K562 (cell line): ENCODE measurements around the gene FCER2. TPM values are rescaled to one million over a fixed set of nuclear protein-coding genes. Genes with fewer than 3 reads are reported as not detected.

Experiments used
- ATAC-seq: fragments of 200-7000 bp; cut with Tn5 transposase; 3 replicates; pipeline ENCODE4 v1.9.1; 2020; ENCODE audit warnings: moderate library complexity
- BruUV-seq: library from RNA; stranded (reverse); fragments of 400-500 nt; replicated peaks from 2 replicates; lab custom pipeline; 2021; lab: Mats Ljungman, UMichigan
- CTCF ChIA-PET: fragments of 300-600 bp; formaldehyde crosslinking; extraction: SDS; loops from one replicate; lab custom pipeline; 2021; ENCODE audit warnings: low intra/inter-chr PET ratio; lab: Yijun Ruan, JAX
- POLR2A ChIA-PET: fragments of 300-600, 350-650 bp; sonication (Branson Sonifier 250); formaldehyde crosslinking; extraction: SDS; loops from one replicate; lab custom pipeline; 2021; ENCODE audit warnings: antibody characterized with exemption, inconsistent platforms; lab: Yijun Ruan, JAX
- DNase-seq, 4 experiments: peaks; one replicate each; pipeline versions ENCODE4 v3.0.0 to v3.0.0-alpha.2; 2011 to 2018; ENCODE audit warnings: low spot score in 3 of 4, mixed read lengths in 3 of 4; ENCODE audit errors: extremely low read depth in 1 of 4
- FAIRE-seq: peaks from 2 replicates; lab custom pipeline; 2011; peaks lifted over from hg19 to GRCh38; lab: Jason Lieb, UNC
- H2AFZ ChIP-seq: 2 replicates; pipeline ENCODE4 v1.6.0; 2011; ENCODE audit warnings: low read depth, low read length, control low read depth, inconsistent platforms
- H3K27ac ChIP-seq: fragments of 200-600 bp; 3 replicates; pipeline ENCODE4 v1.8.0; 2011; ENCODE audit warnings: low read depth, mild to moderate bottlenecking, control low read depth, inconsistent platforms, low read length, moderate library complexity, mixed read lengths; ENCODE audit errors: extremely low read depth
- H3K27me3 ChIP-seq, 2 experiments: fragments of 300-600 bp in 1 of 2; 2 replicates in 1 of 2; 3 replicates in 1 of 2; pipeline versions ENCODE4 v1.6.0 to v1.8.0; 2011; ENCODE audit warnings: inconsistent platforms in 2 of 2, low read length in 2 of 2, mild to moderate bottlenecking in 1 of 2, mixed read lengths in 1 of 2, moderate library complexity in 1 of 2; ENCODE audit not compliant: control insufficient read depth in 2 of 2, insufficient read depth in 2 of 2
- H3K36me3 ChIP-seq: fragments of 300-600 bp; 3 replicates; pipeline ENCODE4 v1.8.0; 2011; ENCODE audit warnings: mild to moderate bottlenecking, low read length, inconsistent platforms; ENCODE audit not compliant: control insufficient read depth, insufficient read depth
- H3K4me1 ChIP-seq, 2 experiments: fragments of 200-600 bp in 1 of 2; replicated peaks in 1 of 2; 2 replicates in 1 of 2; 3 replicates in 1 of 2; pipeline versions ENCODE4 v1.5.1 to v1.8.0; 2011; ENCODE audit warnings: inconsistent platforms in 2 of 2, low read length in 2 of 2, mild to moderate bottlenecking in 1 of 2, mixed read lengths in 1 of 2, moderate library complexity in 1 of 2; ENCODE audit not compliant: control insufficient read depth in 2 of 2, insufficient read depth in 2 of 2
- H3K4me2 ChIP-seq: 2 replicates; pipeline ENCODE4 v1.6.1; 2011; ENCODE audit warnings: low read length, control low read depth, inconsistent platforms, mixed read lengths; ENCODE audit not compliant: insufficient read depth
- H3K4me3 ChIP-seq: fragments of 200-600 bp; sonication (generic), shearing (Covaris generic); 2 replicates; pipeline ENCODE4 v1.5.1; 2016; ENCODE audit warnings: control low read depth, inconsistent platforms
- H3K79me2 ChIP-seq: fragments of 200-600 bp; 3 replicates; pipeline ENCODE4 v1.8.0; 2011; ENCODE audit warnings: low read length, inconsistent platforms; ENCODE audit not compliant: control insufficient read depth, insufficient read depth
- H3K9ac ChIP-seq, 2 experiments: 2 replicates each; pipeline versions ENCODE4 v1.6.0 to v1.6.1; 2011; ENCODE audit warnings: low read depth in 2 of 2, low read length in 2 of 2, control low read depth in 1 of 2, inconsistent platforms in 1 of 2, mild to moderate bottlenecking in 1 of 2, mixed read lengths in 1 of 2; ENCODE audit not compliant: insufficient read depth in 1 of 2
- H3K9me1 ChIP-seq: one replicate; pipeline ENCODE4 v1.6.0; 2011; ENCODE audit warnings: inconsistent platforms, mild to moderate bottlenecking, low read length, moderate library complexity; ENCODE audit not compliant: control insufficient read depth, insufficient read depth
- H3K9me3 ChIP-seq: replicated peaks from 2 replicates; pipeline ENCODE4 v1.5.1; 2011; ENCODE audit warnings: low read depth, low read length, inconsistent platforms; ENCODE audit not compliant: control insufficient read depth, insufficient read depth
- H4K20me1 ChIP-seq: replicated peaks from 2 replicates; pipeline ENCODE4 v1.6.1; 2011; ENCODE audit warnings: low read length, inconsistent platforms, mixed read lengths; ENCODE audit not compliant: control insufficient read depth, insufficient read depth
- ARNT ChIP-seq, 2 experiments: fragments of 450-650 bp; IDR thresholded peaks; 2 replicates each; pipeline ENCODE4 v1.6.1; 2016; ENCODE audit warnings: mild to moderate bottlenecking in 1 of 2
- BCOR ChIP-seq: fragments of 450-650 bp; IDR thresholded peaks from 2 replicates; pipeline ENCODE4 v1.6.1; 2016
- BRD9 ChIP-seq: fragments of 450-650 bp; IDR thresholded peaks from 2 replicates; pipeline ENCODE4 v1.6.1; 2018; ENCODE audit warnings: low read depth; ENCODE audit not compliant: partially characterized antibody
- DIDO1 ChIP-seq: fragments of 450-650 bp; IDR thresholded peaks from 2 replicates; pipeline ENCODE4 v1.6.1; 2016; ENCODE audit warnings: low read depth, missing biosample characterization, missing genetic modification characterization
- GTF2E2 ChIP-seq: fragments of 200-800 bp; sonication (Bioruptor generic); IDR thresholded peaks from 2 replicates; pipeline ENCODE4 v1.6.1; 2016; ENCODE audit warnings: missing genetic modification characterization, missing compliant biosample characterization
- HDAC6 ChIP-seq: IDR thresholded peaks from 2 replicates; pipeline ENCODE4 v1.6.1; 2012; ENCODE audit warnings: low read depth, mild to moderate bottlenecking, control low read depth, inconsistent platforms, low read length, moderate library complexity
- HEY1 ChIP-seq: fragments of 250-450 bp; sonication (Bioruptor Pico); IDR thresholded peaks from 2 replicates; pipeline ENCODE4 v1.5.0; 2020; ENCODE audit warnings: mild to moderate bottlenecking, moderate library complexity, borderline replicate concordance
- HLTF ChIP-seq: fragments of 450-650 bp; IDR thresholded peaks from 2 replicates; pipeline ENCODE4 v1.6.1; 2016
- KDM1A ChIP-seq, 2 experiments: fragments of 450-650 bp; IDR thresholded peaks; 2 replicates each; pipeline ENCODE4 v1.6.1; 2016; ENCODE audit warnings: mild to moderate bottlenecking in 2 of 2
- POLR2AphosphoS5 ChIP-seq: IDR thresholded peaks from 2 replicates; pipeline ENCODE4 v1.6.1; 2011; ENCODE audit warnings: mild to moderate bottlenecking, low read depth, low read length, moderate library complexity; ENCODE audit not compliant: control insufficient read depth, insufficient read depth
- SMARCA5 ChIP-seq: fragments of 450-650 bp; IDR thresholded peaks from 2 replicates; pipeline ENCODE4 v1.6.1; 2016
- TFAM ChIP-seq: fragments of 250-450 bp; sonication (Bioruptor Pico); conservative IDR thresholded peaks from 2 replicates; pipeline ENCODE4 v1.5.0; 2021; ENCODE audit warnings: mild to moderate bottlenecking, moderate library complexity
- TRIM24 ChIP-seq, 2 experiments: fragments of 450-650 bp; IDR thresholded peaks; 2 replicates each; pipeline ENCODE4 v1.6.1; 2016
- ZNF143 ChIP-seq: sonication (generic); formaldehyde crosslinking; IDR thresholded peaks from 2 replicates; pipeline ENCODE4 v1.9.0; 2022; ENCODE audit warnings: mild to moderate bottlenecking, missing genetic modification reagents
- ZNF584 ChIP-seq: fragments of 200-800 bp; sonication (Bioruptor generic); IDR thresholded peaks from 2 replicates; pipeline ENCODE4 v1.6.1; 2016; ENCODE audit warnings: low read depth, mild to moderate bottlenecking, missing genetic modification characterization, missing compliant biosample characterization
- WGBS: fragments of 100-300 bp; shearing (Covaris generic); methylation state at CpG from one replicate; pipeline ENCODE4 v1.1.6; 2016; ENCODE audit warnings: low coverage, mixed read lengths; ENCODE audit not compliant: insufficient coverage; ENCODE audit errors: missing lambda C conversion rate; 5-methylcytosine and 5-hydroxymethylcytosine counted together
- in situ Hi-C: fragments of 300-500 bp; cut with MboI; formaldehyde crosslinking; loops from 4 replicates; pipeline ENCODE4 v1.15.0; 2018; ENCODE audit warnings: inconsistent platforms, mixed read lengths
- intact Hi-C: fragments of 100-400 bp; cut with micrococcal nuclease; formaldehyde crosslinking; loops from 2 replicates; pipeline ENCODE4 v1.14.2; 2022
- polyA plus RNA-seq, 8 experiments: library from polyadenylated mRNA; depleted of rRNA in 4 of 8; stranded (reverse) in 5 of 8; unstranded in 3 of 8; fragments of >200 nt; fragmentation: Nextera tagmentation in 2 of 8; fragmentation: Illumina TruSeq in 1 of 8; extraction: Ambion mirVana in 2 of 8; extraction: Trizol in 1 of 8; gene quantifications; 2 replicates each; pipeline versions ENCODE4 v1.2.1 to v1.2.3, GENCODE V29; 2011 to 2014; ENCODE audit warnings: inconsistent platforms in 1 of 8, missing spikeins in 1 of 8
- total RNA-seq, 7 experiments: library from RNA; depleted of rRNA in 6 of 7; stranded (reverse); fragments of >200 nt in 6 of 7; fragmentation: Illumina TruSeq in 2 of 7; extraction: Trizol in 2 of 7; gene quantifications; 2 replicates each; pipeline versions ENCODE4 v1.2.1 to v1.2.3, GENCODE V29; 2011 to 2021; ENCODE audit warnings: low replicate concordance in 1 of 7
- TF ChIP-seq, protein P1 (sequence below): fragments of 250-450 bp; sonication (Bioruptor Pico); IDR thresholded peaks from 2 replicates; pipeline ENCODE4 v1.5.0; 2022; ENCODE audit warnings: mild to moderate bottlenecking
- TF ChIP-seq, protein P2 (sequence below): fragments of 250-450 bp; sonication (Bioruptor Pico); IDR thresholded peaks from 2 replicates; pipeline ENCODE4 v1.4.0; 2020; ENCODE audit warnings: borderline replicate concordance
- TF ChIP-seq, protein P3 (sequence below): fragments of 250-450 bp; sonication (Bioruptor Pico); IDR thresholded peaks from 2 replicates; pipeline ENCODE4 v1.9.0; 2021; ENCODE audit warnings: mild to moderate bottlenecking

FCER2 gene
- total and polyA plus RNA-seq, 9 of the 15 experiments (the other 6 are each of a cell fraction or from before 2014, with no cell fraction given), result 0.11 TPM; not detected in 8

DNA sequence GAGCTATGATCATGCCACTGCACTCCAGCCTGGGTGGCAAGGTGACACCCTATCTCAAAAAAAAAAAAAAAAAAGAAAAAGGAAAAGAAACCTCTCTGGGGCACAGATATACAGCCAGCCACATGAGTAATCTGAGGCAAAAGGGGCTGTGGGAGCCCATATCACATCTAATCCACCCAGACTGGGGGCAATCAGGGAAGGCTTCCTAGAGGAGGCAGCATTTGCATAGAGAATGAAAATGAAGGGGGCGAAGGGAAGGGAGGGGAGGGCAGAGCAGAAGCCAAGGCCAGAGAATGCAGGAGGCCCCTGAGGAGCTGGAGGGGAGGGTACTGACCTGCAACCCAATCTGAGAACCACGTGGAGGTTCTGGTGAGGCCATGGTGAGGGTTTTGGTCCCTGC lies 51.8 kb downstream of the FCER2 start (continued):
- TF ChIP-seq, protein P1, sequence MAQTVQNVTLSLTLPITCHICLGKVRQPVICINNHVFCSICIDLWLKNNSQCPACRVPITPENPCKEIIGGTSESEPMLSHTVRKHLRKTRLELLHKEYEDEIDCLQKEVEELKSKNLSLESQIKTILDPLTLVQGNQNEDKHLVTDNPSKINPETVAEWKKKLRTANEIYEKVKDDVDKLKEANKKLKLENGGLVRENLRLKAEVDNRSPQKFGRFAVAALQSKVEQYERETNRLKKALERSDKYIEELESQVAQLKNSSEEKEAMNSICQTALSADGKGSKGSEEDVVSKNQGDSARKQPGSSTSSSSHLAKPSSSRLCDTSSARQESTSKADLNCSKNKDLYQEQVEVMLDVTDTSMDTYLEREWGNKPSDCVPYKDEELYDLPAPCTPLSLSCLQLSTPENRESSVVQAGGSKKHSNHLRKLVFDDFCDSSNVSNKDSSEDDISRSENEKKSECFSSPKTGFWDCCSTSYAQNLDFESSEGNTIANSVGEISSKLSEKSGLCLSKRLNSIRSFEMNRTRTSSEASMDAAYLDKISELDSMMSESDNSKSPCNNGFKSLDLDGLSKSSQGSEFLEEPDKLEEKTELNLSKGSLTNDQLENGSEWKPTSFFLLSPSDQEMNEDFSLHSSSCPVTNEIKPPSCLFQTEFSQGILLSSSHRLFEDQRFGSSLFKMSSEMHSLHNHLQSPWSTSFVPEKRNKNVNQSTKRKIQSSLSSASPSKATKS (CRISPR knock-in tag), result no peak
- TF ChIP-seq SMARCA5 (peak; percentile 91), GTF2E2 (tag) (no peak), KDM1A (IDR thresholded peaks at IDR 0.05) (peak; percentile 47 to 58; a peak in 3 of 4 replicates)
- TF ChIP-seq, protein P2, sequence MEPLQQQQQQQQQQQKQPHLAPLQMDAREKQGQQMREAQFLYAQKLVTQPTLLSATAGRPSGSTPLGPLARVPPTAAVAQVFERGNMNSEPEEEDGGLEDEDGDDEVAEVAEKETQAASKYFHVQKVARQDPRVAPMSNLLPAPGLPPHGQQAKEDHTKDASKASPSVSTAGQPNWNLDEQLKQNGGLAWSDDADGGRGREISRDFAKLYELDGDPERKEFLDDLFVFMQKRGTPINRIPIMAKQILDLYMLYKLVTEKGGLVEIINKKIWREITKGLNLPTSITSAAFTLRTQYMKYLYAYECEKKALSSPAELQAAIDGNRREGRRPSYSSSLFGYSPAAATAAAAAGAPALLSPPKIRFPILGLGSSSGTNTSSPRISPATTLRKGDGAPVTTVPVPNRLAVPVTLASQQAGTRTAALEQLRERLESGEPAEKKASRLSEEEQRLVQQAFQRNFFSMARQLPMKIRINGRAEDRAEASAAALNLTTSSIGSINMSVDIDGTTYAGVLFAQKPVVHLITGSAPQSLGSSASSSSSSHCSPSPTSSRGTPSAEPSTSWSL (CRISPR knock-in tag), result no peak

DNA sequence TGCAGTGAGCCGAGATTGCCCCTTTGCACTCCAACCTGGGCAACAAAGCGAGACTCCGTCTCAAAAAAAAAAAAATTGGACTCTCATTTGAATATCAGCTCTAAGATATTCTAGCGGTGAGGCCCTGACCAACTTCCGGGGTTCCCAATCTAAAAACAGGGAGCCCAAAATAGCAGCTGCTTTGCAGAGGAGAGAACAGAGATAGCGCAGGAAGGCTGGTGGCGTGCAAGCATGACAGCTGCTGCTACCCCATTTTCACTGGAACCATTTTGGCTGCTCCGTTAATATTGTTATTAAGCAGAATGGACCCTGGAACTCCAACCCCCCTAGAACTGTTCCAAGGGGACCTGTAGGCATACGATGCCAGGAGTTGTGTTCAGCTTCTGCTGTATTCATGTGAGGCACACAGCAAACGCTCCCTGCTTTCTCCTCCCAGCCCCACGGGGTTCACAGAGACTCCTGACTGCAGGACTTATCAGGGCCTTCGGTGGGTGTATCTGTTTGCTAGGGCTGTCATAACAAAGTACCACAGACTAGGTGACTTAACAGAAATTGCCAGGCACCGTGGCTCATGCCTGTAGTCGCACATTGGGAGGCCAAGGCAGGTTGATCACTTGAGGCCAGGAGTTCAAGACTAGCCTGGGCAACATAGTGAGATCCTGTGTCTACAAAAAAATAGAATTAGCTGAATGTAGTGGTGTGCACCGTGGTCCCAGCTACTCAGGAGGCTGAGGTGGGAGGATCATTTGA lies 53.5 kb downstream of the FCER2 start:
- ATAC-seq, result no peak
- TF ChIP-seq ZNF584 (CRISPR knock-in tag), result no peak
- peak; percentile 6; the same call in 1 of the 2 replicates for TF ChIP-seq POLR2AphosphoS5
- TF ChIP-seq BRD9, result no peak
- no peak for TF ChIP-seq DIDO1 (tag)
- TF ChIP-seq TRIM24 (IDR thresholded peaks at IDR 0.05), result no peak
- TF ChIP-seq ZNF143, result peak; percentile 45; the same call in 1 of the 2 replicates
- no peak for TF ChIP-seq HDAC6
- TF ChIP-seq, protein P3, sequence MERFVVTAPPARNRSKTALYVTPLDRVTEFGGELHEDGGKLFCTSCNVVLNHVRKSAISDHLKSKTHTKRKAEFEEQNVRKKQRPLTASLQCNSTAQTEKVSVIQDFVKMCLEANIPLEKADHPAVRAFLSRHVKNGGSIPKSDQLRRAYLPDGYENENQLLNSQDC, result no peak
- TF ChIP-seq ARNT (IDR thresholded peaks at IDR 0.05), result no peak
- TF ChIP-seq HLTF, result no peak
- no peak for TF ChIP-seq HEY1
- TF ChIP-seq BCOR, result peak; percentile 81
- TF ChIP-seq TFAM (CRISPR knock-in tag), result no peak

More for the DNA sequence above, 53.5 kb downstream of the FCER2 start:
- in situ Hi-C loops, result no loop called here
- ChIA-PET POLR2A (interaction anchor here (0.5 to 2.9 kb wide), 4 partner anchors 11 to 20 kb away, joined by 3 to 18 read pairs (median 3); partner anchors contain the start of genes RETN and STXBP2), CTCF (no interaction called here)
- intact Hi-C loops, result no loop called here
- Histone ChIP-seq H3K4me2 (no peak overlapping the region), H3K9me1 (no peaks in the 10 kb centered on the region), H3K79me2 (no peaks in the 10 kb centered on the region), H3K27ac (no peak overlapping the region), H3K36me3 (peaks cover 32% of the 10 kb centered on the region; the same call in 2 of the 3 replicates), H3K4me1 (peaks cover 2 to 38% of the 10 kb centered on the region in 2 experiments; a peak in 4 of 5 replicates), H3K4me3 (no peak overlapping the region), H3K9me3 (no peaks in the 10 kb centered on the region), H3K27me3 (no peaks in the 10 kb centered on the region), H3K9ac (no peak overlapping the region), H2AFZ (no peak overlapping the region), H4K20me1 (peaks cover 5% of the 10 kb centered on the region)
- peak; percentile 64 for FAIRE-seq
- WGBS, result 58% methylated on average over 14 of the region's 15 CpGs
- no peak for DNase-seq
- no TSS peak for BruUV-seq
